ENCODE data around the gene KCNK16.

KCNK16 gene

GRCh38 chr6:39342692-39343395, 20.3 kb upstream of the KCNK16 start:
- no peak for TF ChIP-seq CTCF (IDR thresholded peaks at IDR 0.05; ENCODE audit: control insufficient read depth, insufficient read depth, low read depth, low read length, missing control alignments)
- H3K4me3 ChIP-seq (ENCODE audit: control insufficient read depth, low read depth, low read length) = no peak overlapping the region
- DNase-seq (ENCODE audit: low read depth) = no peak

GRCh38 chr6:39341937-39342336, 19.4 kb upstream of the KCNK16 start:
- H3K4me3 ChIP-seq (ENCODE audit: control insufficient read depth, low read depth, low read length) = no peak overlapping the region
- no peak for TF ChIP-seq CTCF (IDR thresholded peaks at IDR 0.05; ENCODE audit: control insufficient read depth, insufficient read depth, low read depth, low read length, missing control alignments)
- no peak for DNase-seq (ENCODE audit: low read depth)

- no peak for TF ChIP-seq CTCF (IDR thresholded peaks at IDR 0.05; ENCODE audit: control insufficient read depth, insufficient read depth, low read depth, low read length, missing control alignments)
- DNase-seq (ENCODE audit: low read depth) = no peak
- no peak overlapping the region for H3K4me3 ChIP-seq (ENCODE audit: control insufficient read depth, low read depth, low read length)
Measured at GRCh38 chr6:39341352-39341751, 18.9 kb upstream of the KCNK16 start.

- H3K4me3 ChIP-seq (ENCODE audit: control insufficient read depth, low read depth, low read length) = no peak overlapping the region
- no peak for TF ChIP-seq CTCF (IDR thresholded peaks at IDR 0.05; ENCODE audit: control insufficient read depth, insufficient read depth, low read depth, low read length, missing control alignments)
- no peak for DNase-seq (ENCODE audit: low read depth)
Measured at GRCh38 chr6:39339868-39340550, 17.5 kb upstream of the KCNK16 start.

- no peak for DNase-seq (ENCODE audit: low read depth)
- no peak overlapping the region for H3K4me3 ChIP-seq (ENCODE audit: control insufficient read depth, low read depth, low read length)
- no peak for TF ChIP-seq CTCF (IDR thresholded peaks at IDR 0.05; ENCODE audit: control insufficient read depth, insufficient read depth, low read depth, low read length, missing control alignments)
Measured at GRCh38 chr6:39339096-39339867, 16.8 kb upstream of the KCNK16 start.

- no peak for DNase-seq (ENCODE audit: low read depth)
- no peak overlapping the region for H3K4me3 ChIP-seq (ENCODE audit: control insufficient read depth, low read depth, low read length)
- no peak for TF ChIP-seq CTCF (IDR thresholded peaks at IDR 0.05; ENCODE audit: control insufficient read depth, insufficient read depth, low read depth, low read length, missing control alignments)
Measured at GRCh38 chr6:39338397-39338796, 15.9 kb upstream of the KCNK16 start.
